K562 (cell line): Measurements from ENCODE around the gene SEPTIN1. TPM values are rescaled to one million over a fixed set of nuclear protein-coding genes. Genes with fewer than 3 reads are reported as not detected.

Experiments
- CREB1 ChIP-seq, 2 experiments: sonication (generic) in 1 of 2; formaldehyde crosslinking in 1 of 2; IDR thresholded peaks; 2 replicates each; pipeline versions ENCODE4 v1.6.1 to v1.8.0; 2012 to 2022; ENCODE audit warnings: inconsistent platforms in 1 of 2, mild to moderate bottlenecking in 1 of 2, missing genetic modification reagents in 1 of 2, moderate library complexity in 1 of 2
- EP400 ChIP-seq: fragments of 450-650 bp; IDR thresholded peaks from 2 replicates; pipeline ENCODE4 v1.6.1; 2017; ENCODE audit warnings: antibody characterized with exemption, mild to moderate bottlenecking, moderate library complexity
- GATA2 ChIP-seq: sonication (generic); formaldehyde crosslinking; IDR thresholded peaks from 2 replicates; pipeline ENCODE4 v1.4.0; 2020; ENCODE audit warnings: mild to moderate bottlenecking, missing genetic modification reagents
- HNRNPH1 ChIP-seq: fragments of 200-400 bp; formaldehyde crosslinking; optimal IDR thresholded peaks from 2 replicates; pipeline ENCODE3; 2017; ENCODE audit warnings: low read depth, mild to moderate bottlenecking, low read length, moderate library complexity
- JUNB ChIP-seq: fragments of 450-650 bp; formaldehyde crosslinking; conservative IDR thresholded peaks from 2 replicates; pipeline ENCODE4 v1.4.0; 2020; ENCODE audit warnings: mild to moderate bottlenecking
- MAFG ChIP-seq: fragments of 450-650 bp; conservative IDR thresholded peaks from 2 replicates; pipeline ENCODE4 v1.6.1; 2016; ENCODE audit warnings: missing genetic modification characterization, missing compliant biosample characterization
- PRPF4 ChIP-seq: fragments of 200-400 bp; formaldehyde crosslinking; IDR thresholded peaks from one replicate; pipeline ENCODE4 v1.6.1; 2017; ENCODE audit warnings: low read length, low read depth, mild to moderate bottlenecking; ENCODE audit not compliant: insufficient read depth, poor library complexity, severe bottlenecking
- RBM14 ChIP-seq: fragments of 200-400 bp; formaldehyde crosslinking; IDR thresholded peaks from 2 replicates; pipeline ENCODE4 v1.6.1; 2018; ENCODE audit warnings: low read depth, mild to moderate bottlenecking, low read length, moderate library complexity, borderline replicate concordance; ENCODE audit not compliant: insufficient read depth
- RNF219 ChIP-seq: fragments of 250-450 bp; sonication (Bioruptor Pico); IDR thresholded peaks from 2 replicates; pipeline ENCODE4 v1.5.0; 2022; ENCODE audit warnings: mild to moderate bottlenecking
- TAL1 ChIP-seq: fragments of 450-650 bp; IDR thresholded peaks from 2 replicates; pipeline ENCODE4 v1.6.1; 2016; ENCODE audit warnings: mild to moderate bottlenecking
- XRCC5 ChIP-seq: fragments of 200-400 bp; formaldehyde crosslinking; IDR thresholded peaks from 2 replicates; pipeline ENCODE4 v1.6.1; 2017; ENCODE audit warnings: low read depth, mild to moderate bottlenecking, low read length
- ZNF253 ChIP-seq: fragments of 250-450 bp; sonication (Bioruptor Pico); conservative IDR thresholded peaks from 2 replicates; pipeline ENCODE4 v1.6.1; 2021; ENCODE audit warnings: mild to moderate bottlenecking
- ZNF280A ChIP-seq: fragments of 450-650 bp; IDR thresholded peaks from 2 replicates; pipeline ENCODE4 v1.6.1; 2018; ENCODE audit warnings: mild to moderate bottlenecking, low read depth; ENCODE audit not compliant: partially characterized antibody
- polyA plus RNA-seq, 8 experiments: library from polyadenylated mRNA; depleted of rRNA in 4 of 8; stranded (reverse) in 5 of 8; unstranded in 3 of 8; fragments of >200 nt; fragmentation: Nextera tagmentation in 2 of 8; fragmentation: Illumina TruSeq in 1 of 8; extraction: Ambion mirVana in 2 of 8; extraction: Trizol in 1 of 8; gene quantifications; 2 replicates each; pipeline versions ENCODE4 v1.2.1 to v1.2.3, GENCODE V29; 2011 to 2014; ENCODE audit warnings: inconsistent platforms in 1 of 8, missing spikeins in 1 of 8
- total RNA-seq, 7 experiments: library from RNA; depleted of rRNA in 6 of 7; stranded (reverse); fragments of >200 nt in 6 of 7; fragmentation: Illumina TruSeq in 2 of 7; extraction: Trizol in 2 of 7; gene quantifications; 2 replicates each; pipeline versions ENCODE4 v1.2.1 to v1.2.3, GENCODE V29; 2011 to 2021; ENCODE audit warnings: low replicate concordance in 1 of 7
- TF ChIP-seq, protein P1 (sequence below): fragments of 450-650 bp; formaldehyde crosslinking; IDR thresholded peaks from 2 replicates; pipeline ENCODE4 v1.4.0; 2020; ENCODE audit warnings: mild to moderate bottlenecking
- TF ChIP-seq, protein P2 (sequence below): fragments of 450-650 bp; formaldehyde crosslinking; IDR thresholded peaks from 2 replicates; pipeline ENCODE4 v1.4.0; 2020; ENCODE audit warnings: mild to moderate bottlenecking, moderate library complexity
- TF ChIP-seq, protein P3 (sequence below): fragments of 250-450 bp; sonication (Bioruptor Pico); IDR thresholded peaks from 2 replicates; pipeline ENCODE4 v1.5.1; 2021; ENCODE audit warnings: mild to moderate bottlenecking
- TF ChIP-seq, protein P4 (sequence below), 2 experiments: IDR thresholded peaks; 2 replicates each; pipeline ENCODE4 v1.6.1; 2011; ENCODE audit warnings: borderline replicate concordance in 1 of 2, control low read depth in 1 of 2, low read depth in 1 of 2, low read length in 1 of 2, mild to moderate bottlenecking in 1 of 2, mixed read lengths in 1 of 2, moderate library complexity in 1 of 2; ENCODE audit not compliant: insufficient read depth in 1 of 2, insufficient read length in 1 of 2, poor library complexity in 1 of 2, severe bottlenecking in 1 of 2; ENCODE audit errors: extremely low read depth in 1 of 2

The SEPTIN1 gene
- total and polyA plus RNA-seq, 9 of the 15 experiments (the other 6 are each of a cell fraction or from before 2014, with no cell fraction given): 0.23 to 5.6 (median 1.7) TPM; not detected in 1

DNA sequence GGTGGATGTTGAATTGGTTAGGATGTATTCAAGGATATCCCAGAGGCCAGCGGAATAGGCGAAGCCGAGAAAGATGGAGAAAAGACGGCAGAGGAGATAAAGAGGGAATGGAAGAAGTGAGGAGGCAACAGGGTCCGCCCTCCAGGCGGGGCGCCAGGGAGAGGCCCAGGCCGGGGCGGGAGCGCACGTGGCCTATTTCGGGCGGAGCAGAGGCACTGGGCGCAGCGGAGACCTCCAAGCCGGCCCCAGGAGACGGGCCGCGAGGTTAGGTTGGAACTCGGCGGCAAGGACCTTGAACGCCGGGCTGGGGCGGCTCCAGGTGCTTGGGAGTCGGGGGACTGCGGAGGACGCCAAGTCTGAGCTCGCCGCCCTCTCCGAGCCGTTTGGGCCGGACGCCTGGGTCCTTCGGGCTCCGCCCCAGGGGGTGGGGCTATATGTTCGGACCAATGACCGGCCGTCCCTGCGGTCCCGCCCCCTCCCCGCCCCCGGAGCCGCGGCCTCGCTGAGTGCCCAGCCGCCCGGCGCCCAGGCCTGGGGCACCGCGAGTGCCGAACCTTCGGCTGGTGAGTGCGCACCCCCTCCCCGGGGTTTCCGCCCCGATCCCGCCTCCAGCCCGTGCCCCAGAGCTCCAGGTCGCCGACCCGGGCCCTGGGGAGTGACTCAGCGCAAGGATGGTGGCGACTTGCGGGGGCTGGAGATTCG lies 24.9 kb upstream of the SEPTIN1 start, which contains the start of gene ZNF771 (continued):
- TF ChIP-seq, protein P1, sequence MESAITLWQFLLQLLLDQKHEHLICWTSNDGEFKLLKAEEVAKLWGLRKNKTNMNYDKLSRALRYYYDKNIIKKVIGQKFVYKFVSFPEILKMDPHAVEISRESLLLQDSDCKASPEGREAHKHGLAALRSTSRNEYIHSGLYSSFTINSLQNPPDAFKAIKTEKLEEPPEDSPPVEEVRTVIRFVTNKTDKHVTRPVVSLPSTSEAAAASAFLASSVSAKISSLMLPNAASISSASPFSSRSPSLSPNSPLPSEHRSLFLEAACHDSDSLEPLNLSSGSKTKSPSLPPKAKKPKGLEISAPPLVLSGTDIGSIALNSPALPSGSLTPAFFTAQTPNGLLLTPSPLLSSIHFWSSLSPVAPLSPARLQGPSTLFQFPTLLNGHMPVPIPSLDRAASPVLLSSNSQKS (CRISPR knock-in tag): no peak
- TF ChIP-seq, protein P2, sequence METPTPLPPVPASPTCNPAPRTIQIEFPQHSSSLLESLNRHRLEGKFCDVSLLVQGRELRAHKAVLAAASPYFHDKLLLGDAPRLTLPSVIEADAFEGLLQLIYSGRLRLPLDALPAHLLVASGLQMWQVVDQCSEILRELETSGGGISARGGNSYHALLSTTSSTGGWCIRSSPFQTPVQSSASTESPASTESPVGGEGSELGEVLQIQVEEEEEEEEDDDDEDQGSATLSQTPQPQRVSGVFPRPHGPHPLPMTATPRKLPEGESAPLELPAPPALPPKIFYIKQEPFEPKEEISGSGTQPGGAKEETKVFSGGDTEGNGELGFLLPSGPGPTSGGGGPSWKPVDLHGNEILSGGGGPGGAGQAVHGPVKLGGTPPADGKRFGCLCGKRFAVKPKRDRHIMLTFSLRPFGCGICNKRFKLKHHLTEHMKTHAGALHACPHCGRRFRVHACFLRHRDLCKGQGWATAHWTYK (CRISPR knock-in tag): 0 out of 2 replicates have a peak, but pooled peaks have one; percentile 11
- TF ChIP-seq, protein P3, sequence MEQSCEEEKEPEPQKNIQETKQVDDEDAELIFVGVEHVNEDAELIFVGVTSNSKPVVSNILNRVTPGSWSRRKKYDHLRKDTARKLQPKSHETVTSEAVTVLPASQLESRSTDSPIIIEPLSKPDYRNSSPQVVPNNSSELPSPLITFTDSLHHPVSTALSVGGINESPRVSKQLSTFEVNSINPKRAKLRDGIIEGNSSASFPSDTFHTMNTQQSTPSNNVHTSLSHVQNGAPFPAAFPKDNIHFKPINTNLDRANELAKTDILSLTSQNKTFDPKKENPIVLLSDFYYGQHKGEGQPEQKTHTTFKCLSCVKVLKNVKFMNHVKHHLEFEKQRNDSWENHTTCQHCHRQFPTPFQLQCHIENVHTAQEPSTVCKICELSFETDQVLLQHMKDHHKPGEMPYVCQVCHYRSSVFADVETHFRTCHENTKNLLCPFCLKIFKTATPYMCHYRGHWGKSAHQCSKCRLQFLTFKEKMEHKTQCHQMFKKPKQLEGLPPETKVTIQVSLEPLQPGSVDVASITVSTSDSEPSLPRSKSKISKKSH (CRISPR knock-in tag): no peak
- TF ChIP-seq RBM14: no peak
- no peak for TF ChIP-seq JUNB (CRISPR knock-in tag)
- no peak for TF ChIP-seq TAL1
- TF ChIP-seq CREB1 (IDR thresholded peaks at IDR 0.05): no peak
- TF ChIP-seq CREB1 (CRISPR knock-in tag; IDR thresholded peaks at IDR 0.05): no peak
- TF ChIP-seq XRCC5: no peak
- no peak for TF ChIP-seq HNRNPH1
- TF ChIP-seq MAFG (tag): peak; percentile 41; the same call in 1 of the 2 replicates
- TF ChIP-seq GATA2 (CRISPR knock-in tag): peak; percentile 87
- no peak for TF ChIP-seq RNF219 (CRISPR knock-in tag)
- no peak for TF ChIP-seq PRPF4
- TF ChIP-seq, protein P4, sequence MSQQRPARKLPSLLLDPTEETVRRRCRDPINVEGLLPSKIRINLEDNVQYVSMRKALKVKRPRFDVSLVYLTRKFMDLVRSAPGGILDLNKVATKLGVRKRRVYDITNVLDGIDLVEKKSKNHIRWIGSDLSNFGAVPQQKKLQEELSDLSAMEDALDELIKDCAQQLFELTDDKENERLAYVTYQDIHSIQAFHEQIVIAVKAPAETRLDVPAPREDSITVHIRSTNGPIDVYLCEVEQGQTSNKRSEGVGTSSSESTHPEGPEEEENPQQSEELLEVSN (IDR thresholded peaks at IDR 0.05; ENCODE audit: borderline replicate concordance in 1 of 2, extremely low read depth in 1 of 2, insufficient read depth in 1 of 2, insufficient read length in 1 of 2, low read depth in 1 of 2, low read length in 1 of 2, poor library complexity in 1 of 2, severe bottlenecking in 1 of 2): peak; percentile 87 to 88
- TF ChIP-seq ZNF253 (CRISPR knock-in tag): no peak
- peak; percentile 98 for TF ChIP-seq EP400
- no peak for TF ChIP-seq ZNF280A
